ENCODE measurements around the gene CIAO3.
"Not testable (repeated sequence)": the region's sequence is repeated elsewhere in the genome, so short reads cannot be mapped to it uniquely, and the experiment has no call there.

CIAO3 gene

GRCh38 chr16:759110-759910 lies 18.5 kb upstream of the CIAO3 start:
- no peak for DNase-seq

DNA sequence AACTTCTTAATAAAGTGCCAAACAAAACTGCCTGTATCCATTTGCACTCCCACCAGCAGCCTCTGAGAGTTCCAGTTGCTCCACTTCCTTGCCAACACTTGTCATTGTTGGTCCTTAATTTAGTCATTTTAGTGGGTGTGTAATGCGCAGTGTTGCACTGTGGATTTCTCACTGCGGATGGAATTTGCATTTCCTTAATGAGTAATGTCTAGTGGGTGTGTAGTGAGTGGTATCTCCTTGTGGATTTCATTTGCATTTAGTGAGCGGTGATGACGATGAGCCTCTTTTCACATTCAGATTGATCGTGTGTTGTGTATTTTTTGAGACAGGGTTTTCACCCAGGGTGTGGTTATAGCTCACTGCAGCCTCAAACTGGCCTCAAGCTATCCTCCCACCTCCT lies 15.6 kb upstream of the CIAO3 start:
- DNase-seq: no peak

DNA sequence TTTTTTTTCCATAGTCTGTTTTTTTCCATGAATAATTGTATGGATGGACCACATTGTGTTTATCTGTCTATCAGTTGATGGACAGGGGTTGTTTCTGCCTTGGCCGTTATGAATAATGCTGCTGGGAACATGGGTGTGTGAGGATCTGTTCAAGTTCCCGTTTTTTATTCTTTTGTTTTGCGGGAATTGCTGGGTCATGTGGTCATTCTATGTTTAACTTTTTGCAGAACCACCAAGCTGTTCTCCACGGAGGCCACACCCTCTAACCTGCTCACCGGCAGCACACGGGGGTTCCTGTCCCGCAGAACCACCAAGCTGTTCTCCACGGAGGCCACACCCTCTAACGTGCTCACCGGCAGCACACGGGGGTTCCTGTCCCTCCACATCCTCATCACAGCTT lies 13.9 kb upstream of the CIAO3 start:
- no peak for DNase-seq

GRCh38 chr16:754121-754607 lies 13.4 kb upstream of the CIAO3 start:
- DNase-seq: not testable (repeated sequence)

DNA sequence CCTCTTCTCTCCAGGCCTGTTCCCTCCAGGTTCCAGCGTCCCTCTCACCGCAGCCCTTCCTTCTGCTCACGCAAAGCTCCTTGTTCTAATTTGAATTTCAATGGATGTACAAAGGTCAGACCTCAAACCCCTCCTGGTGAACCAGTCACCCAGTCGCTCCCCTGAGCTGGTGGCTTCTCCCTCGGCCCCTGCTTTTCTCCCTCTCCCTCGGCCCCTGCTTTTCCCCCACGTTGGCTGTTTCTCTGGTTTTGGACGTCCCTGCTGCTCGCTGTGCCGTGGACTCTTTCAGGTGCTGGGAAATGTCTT lies 11.2 kb upstream of the CIAO3 start:
- DNase-seq: no peak

DNA sequence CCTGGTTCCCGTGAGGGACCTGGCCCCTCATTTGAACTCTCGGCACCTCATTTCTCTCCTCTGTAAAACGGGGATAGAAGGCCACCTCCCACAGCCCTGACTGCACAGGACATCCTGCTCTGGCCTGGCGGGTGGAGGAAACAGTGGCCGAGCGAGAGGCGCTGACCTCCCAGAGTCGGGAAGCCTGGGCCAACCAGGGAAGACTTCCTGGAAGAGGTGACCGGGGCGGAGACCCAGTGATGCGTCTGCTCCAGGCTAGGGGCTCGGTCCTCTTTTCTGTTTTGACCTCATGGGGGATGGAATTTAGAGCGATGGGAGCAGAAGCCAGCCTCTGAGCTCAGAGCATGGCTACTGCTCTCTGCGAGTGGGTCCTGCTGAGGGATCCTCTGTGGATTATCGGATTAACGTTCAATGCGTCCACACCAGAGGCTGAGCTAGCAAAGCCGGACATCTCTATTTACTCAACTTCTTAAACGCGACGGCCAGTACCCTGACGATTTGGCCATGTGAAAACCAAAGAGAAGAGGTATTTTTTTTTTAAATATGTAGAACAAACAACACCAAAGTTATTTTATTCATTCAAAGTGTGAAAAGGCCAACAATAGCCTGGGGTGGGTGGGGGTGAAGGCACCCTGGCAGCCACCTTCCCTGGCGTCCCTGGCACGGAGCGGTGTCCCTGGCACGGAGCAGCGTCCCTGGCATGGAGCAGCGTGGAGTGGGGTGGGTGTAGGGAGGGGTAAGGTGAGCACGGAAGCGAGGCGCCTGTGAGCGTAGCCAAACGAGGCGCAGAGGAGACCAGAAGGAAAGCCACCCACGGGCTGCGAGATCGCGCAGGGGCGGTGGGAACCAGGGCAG lies 10.6 kb upstream of the CIAO3 start:
- no peak for DNase-seq

DNA sequence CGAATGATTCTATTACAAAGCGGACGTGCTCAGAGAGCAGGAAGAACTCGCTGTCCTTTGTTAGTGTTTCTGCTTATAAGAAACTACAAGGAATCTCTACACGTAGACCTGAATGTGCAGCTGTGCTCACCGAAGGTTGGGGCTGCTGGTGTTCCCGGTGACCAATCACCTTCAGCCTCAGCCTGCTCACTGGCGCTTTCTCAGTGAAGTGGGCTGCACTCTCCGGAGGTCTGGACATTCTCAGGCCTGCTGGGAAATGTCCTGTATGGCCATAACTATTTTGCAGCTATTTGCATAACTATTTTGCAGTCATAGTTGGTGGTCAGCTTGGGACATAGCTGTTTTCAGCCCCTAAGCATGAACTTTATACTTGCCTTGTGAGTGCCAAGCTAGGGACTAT lies 9.7 kb upstream of the CIAO3 start:
- DNase-seq: no peak

- no peak for DNase-seq
Measured at GRCh38 chr16:749010-749409, 8.2 kb upstream of the CIAO3 start.

DNA sequence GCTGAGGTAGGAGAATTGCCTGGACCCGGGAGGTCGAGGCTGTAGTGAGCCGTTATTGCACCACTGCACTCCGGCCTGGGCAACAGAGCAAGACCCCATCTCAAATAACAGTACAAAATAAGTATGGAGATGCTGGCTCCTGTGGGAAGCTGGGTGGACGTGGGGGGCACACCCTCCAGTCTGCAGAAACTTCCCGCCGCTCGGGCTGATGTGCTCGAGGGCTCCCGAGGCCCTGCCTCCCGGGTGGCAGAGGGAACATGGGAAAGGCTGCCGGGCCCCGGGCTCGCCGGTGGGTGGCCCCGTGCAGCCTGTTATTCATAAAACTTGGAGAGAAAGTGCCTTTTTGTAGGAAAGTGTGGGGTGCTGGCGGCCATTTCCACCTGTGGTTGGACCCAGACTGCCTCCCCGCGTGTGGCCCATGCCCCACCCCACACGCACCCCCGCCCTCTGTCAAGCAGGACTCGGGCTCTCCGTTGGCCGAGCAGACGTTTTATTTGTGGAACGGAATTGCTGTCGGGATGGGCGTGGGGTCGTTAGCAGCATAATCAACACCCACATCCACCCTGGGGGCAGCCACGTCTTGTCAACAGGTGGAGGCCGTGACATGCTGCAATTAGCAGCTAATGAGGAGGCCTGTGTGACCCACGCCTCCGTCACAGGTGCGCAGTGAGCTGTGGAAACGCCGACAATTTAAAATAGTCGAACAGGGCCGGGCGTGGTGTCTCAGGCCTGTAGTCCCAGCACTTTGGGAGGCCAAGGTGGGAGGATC lies 7.4 kb upstream of the CIAO3 start:
- no peak for DNase-seq

- DNase-seq: no peak
Measured at GRCh38 chr16:746637-747036, 5.8 kb upstream of the CIAO3 start.

DNA sequence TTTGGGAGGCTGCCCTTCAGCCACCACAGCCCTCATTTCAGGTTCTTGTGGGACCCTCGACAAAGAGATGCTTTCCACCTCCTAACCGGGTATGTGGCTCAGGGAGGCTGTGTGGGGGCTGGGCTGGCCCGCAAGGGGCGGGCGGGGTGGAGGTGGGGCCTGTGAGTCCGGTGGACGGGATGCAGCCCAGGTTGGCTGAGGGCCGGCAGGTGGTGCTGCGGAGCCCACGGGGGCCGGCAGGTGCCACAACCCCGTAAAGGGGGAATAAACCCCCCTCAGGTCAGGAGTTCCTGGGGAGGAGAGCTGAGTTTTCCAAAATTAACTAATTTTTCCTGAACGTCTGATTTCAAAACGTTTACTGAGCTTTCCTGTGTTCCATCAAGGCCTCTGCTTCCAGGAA lies 4.9 kb upstream of the CIAO3 start:
- no peak for DNase-seq

- no peak for DNase-seq
Measured at GRCh38 chr16:743794-744500, 3.1 kb upstream of the CIAO3 start.

GRCh38 chr16:742894-743293 lies 2.1 kb upstream of the CIAO3 start:
- DNase-seq: not testable (repeated sequence)

- no peak for DNase-seq
Measured at GRCh38 chr16:741986-742629, 1.3 kb upstream of the CIAO3 start.

DNA sequence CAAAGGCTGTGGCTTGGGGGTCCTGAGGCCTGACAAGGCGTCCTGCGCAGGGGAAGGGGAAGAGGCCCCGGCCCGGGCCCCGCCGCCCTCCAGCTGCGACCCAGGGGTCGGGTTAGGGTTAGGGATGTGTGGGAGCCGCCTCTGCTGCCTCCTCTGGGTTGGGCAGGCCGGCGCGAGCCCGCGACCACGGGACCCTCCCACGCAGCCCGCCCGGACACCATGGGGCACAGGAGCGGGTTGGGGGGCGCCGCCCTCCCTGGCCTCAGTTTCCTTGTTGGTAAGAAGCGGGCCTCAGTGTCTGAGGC lies 386 bp downstream of the CIAO3 start:
- no peak for DNase-seq

DNA sequence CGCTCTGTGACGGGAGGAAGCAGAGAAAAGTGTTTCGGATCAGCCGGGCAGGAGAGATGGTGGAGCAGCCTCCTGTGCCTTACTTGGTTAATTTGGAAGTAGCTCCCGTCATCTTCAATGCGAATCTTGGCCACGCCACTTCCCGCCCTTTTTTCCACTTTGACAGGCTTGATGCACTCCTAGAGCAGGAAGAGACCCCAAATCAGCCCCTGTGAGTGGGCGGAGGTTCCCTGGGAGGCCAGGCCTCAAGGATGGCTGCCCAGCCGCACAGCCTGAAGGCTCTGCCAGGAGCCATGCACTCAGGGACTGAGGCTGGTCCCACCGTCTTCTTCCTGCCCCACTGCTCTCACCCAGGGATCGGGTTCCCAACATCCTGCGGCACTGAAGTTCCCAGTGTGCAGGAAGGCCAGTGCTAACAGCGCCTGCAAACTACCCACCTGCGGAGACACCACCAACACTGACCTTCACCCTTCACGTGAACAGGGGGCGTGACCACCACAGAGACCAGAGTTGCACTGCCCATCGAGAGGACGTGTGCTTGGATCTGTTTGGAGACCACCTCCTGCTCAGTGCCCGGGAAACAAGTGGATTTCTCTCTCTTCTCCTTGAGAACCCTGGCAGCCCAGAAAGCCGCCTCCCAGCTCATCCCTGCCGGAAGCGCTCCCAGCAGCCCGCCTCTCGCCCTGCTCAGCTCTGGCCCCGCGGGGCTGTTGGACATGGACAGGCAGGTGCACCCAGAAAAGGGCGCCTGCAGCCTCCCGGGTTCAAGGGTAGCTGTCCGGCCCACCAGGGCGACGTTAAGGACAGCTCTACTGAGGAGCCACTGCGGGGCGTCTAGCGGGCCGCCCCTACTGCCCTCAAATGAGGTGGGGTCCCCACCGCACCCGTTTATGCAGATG lies 988 bp downstream of the CIAO3 start:
- DNase-seq: no peak

- no peak for DNase-seq
Measured at GRCh38 chr16:736936-737481, 3.8 kb downstream of the CIAO3 start.

GRCh38 chr16:735982-736453 lies 4.8 kb downstream of the CIAO3 start:
- no peak for DNase-seq

- DNase-seq: no peak
Measured at GRCh38 chr16:734981-735881, 5.6 kb downstream of the CIAO3 start.
